H1 (cell line): ENCODE results near the gene MOSMO. TPM values are rescaled to one million over a fixed set of nuclear protein-coding genes. Genes with fewer than 3 reads are reported as not detected.

Experiments used
- CTCF ChIA-PET: fragments of 300-600 bp; sonication (Branson Sonifier 250); formaldehyde crosslinking; loops from one replicate; lab custom pipeline; 2021; ENCODE audit not compliant: partially characterized antibody; lab: Charles Lee
- POLR2A ChIA-PET: fragments of 300-600 bp; sonication (Branson Sonifier 250); formaldehyde crosslinking; loops from one replicate; lab custom pipeline; 2021; ENCODE audit warnings: inconsistent platforms; ENCODE audit not compliant: partially characterized antibody; lab: Charles Lee
- DNase-seq, 2 experiments: peaks; one replicate each; pipeline versions ENCODE4 v3.0.0 to v3.0.0-alpha.2; 2010 to 2022; ENCODE audit warnings: low spot score in 2 of 2, low read depth in 1 of 2, mixed read lengths in 1 of 2
- FAIRE-seq: peaks from 2 replicates; lab custom pipeline; 2011; peaks lifted over from hg19 to GRCh38; lab: Jason Lieb, UNC
- H2AFZ ChIP-seq: 2 replicates; pipeline ENCODE4 v1.8.1; 2012; ENCODE audit warnings: low read length, inconsistent platforms
- H2AK5ac ChIP-seq: 2 replicates; pipeline ENCODE4 v1.6.1; 2013; ENCODE audit warnings: low read depth, low read length
- H2BK120ac ChIP-seq: replicated peaks from 2 replicates; pipeline ENCODE3; 2013; ENCODE audit warnings: low read depth, low read length, inconsistent platforms
- H2BK12ac ChIP-seq: 2 replicates; pipeline ENCODE4 v1.6.1; 2013; ENCODE audit warnings: low read depth, low read length
- H2BK15ac ChIP-seq: 2 replicates; pipeline ENCODE4 v1.6.1; 2013; ENCODE audit warnings: low read length
- H2BK20ac ChIP-seq: 2 replicates; pipeline ENCODE4 v1.6.1; 2013; ENCODE audit warnings: low read length
- H2BK5ac ChIP-seq: 2 replicates; pipeline ENCODE4 v1.6.1; 2013; ENCODE audit warnings: low read depth, low read length
- H3K14ac ChIP-seq: 2 replicates; pipeline ENCODE4 v1.6.1; 2013; ENCODE audit warnings: inconsistent platforms; ENCODE audit not compliant: insufficient read length
- H3K18ac ChIP-seq: 2 replicates; pipeline ENCODE4 v1.6.1; 2013; ENCODE audit warnings: low read length; ENCODE audit errors: extremely low read depth
- H3K23ac ChIP-seq: 2 replicates; pipeline ENCODE4 v1.6.1; 2013; ENCODE audit warnings: inconsistent platforms; ENCODE audit not compliant: insufficient read length
- H3K23me2 ChIP-seq: 2 replicates; pipeline ENCODE4 v1.6.1; 2013; ENCODE audit warnings: low read depth, low read length
- H3K27ac ChIP-seq: 2 replicates; pipeline ENCODE4 v1.6.1; 2011; ENCODE audit warnings: low read depth, low read length, inconsistent platforms
- H3K27me3 ChIP-seq, 4 experiments: replicated peaks in 1 of 4; 1 replicate in 1 of 4; 2 replicates in 3 of 4; pipeline versions ENCODE4 v1.6.1 to v1.8.1; 2011 to 2013; ENCODE audit warnings: low read length in 3 of 4, mild to moderate bottlenecking in 3 of 4, inconsistent platforms in 2 of 4, mixed read lengths in 2 of 4, moderate library complexity in 1 of 4; ENCODE audit not compliant: control insufficient read depth in 3 of 4, insufficient read depth in 3 of 4; ENCODE audit errors: extremely low read depth in 1 of 4
- H3K36me3 ChIP-seq, 4 experiments: 2 replicates each; pipeline versions ENCODE4 v1.6.1 to v1.8.1; 2011 to 2013; ENCODE audit warnings: mild to moderate bottlenecking in 4 of 4, low read length in 3 of 4, moderate library complexity in 2 of 4, control low read depth in 1 of 4, inconsistent platforms in 1 of 4; ENCODE audit not compliant: insufficient read depth in 4 of 4, control insufficient read depth in 2 of 4
- H3K4ac ChIP-seq: replicated peaks from 2 replicates; pipeline ENCODE3; 2013; ENCODE audit warnings: low read length, low read depth, mixed read lengths, inconsistent platforms; ENCODE audit not compliant: insufficient read length
- H3K4me1 ChIP-seq, 4 experiments: replicated peaks in 1 of 4; 1 replicate in 1 of 4; 2 replicates in 3 of 4; pipeline versions ENCODE4 v1.6.1 to v1.8.1; 2011 to 2013; ENCODE audit warnings: low read length in 3 of 4, inconsistent platforms in 2 of 4, mixed read lengths in 1 of 4; ENCODE audit not compliant: insufficient read depth in 4 of 4, control insufficient read depth in 3 of 4
- H3K4me2 ChIP-seq, 2 experiments: 2 replicates each; pipeline versions ENCODE4 v1.6.1 to v1.8.1; 2011 to 2013; ENCODE audit warnings: low read depth in 2 of 2, low read length in 2 of 2, control low read depth in 1 of 2, inconsistent platforms in 1 of 2, mild to moderate bottlenecking in 1 of 2; ENCODE audit not compliant: insufficient read depth in 1 of 2
- H3K4me3 ChIP-seq, 4 experiments: fragments of 200-600, 300-600 bp in 1 of 4; sonication (generic), shearing (Covaris generic), sonication (Bioruptor Twin) in 1 of 4; 2 replicates each; pipeline versions ENCODE4 v1.5.1 to v1.8.1; 2011 to 2016; ENCODE audit warnings: low read length in 4 of 4, low read depth in 3 of 4, control low read depth in 2 of 4, inconsistent platforms in 2 of 4, mild to moderate bottlenecking in 2 of 4, mixed read lengths in 1 of 4, moderate library complexity in 1 of 4; ENCODE audit not compliant: insufficient read depth in 2 of 4; ENCODE audit errors: extremely low read depth in 1 of 4
- H3K56ac ChIP-seq: replicated peaks from 2 replicates; pipeline ENCODE3; 2013; ENCODE audit warnings: low read depth, mild to moderate bottlenecking, mixed read lengths, low read length, inconsistent platforms; ENCODE audit not compliant: insufficient read length
- H3K79me1 ChIP-seq: 2 replicates; pipeline ENCODE4 v1.6.1; 2013; ENCODE audit warnings: low read depth, low read length, control low read depth
- H3K79me2 ChIP-seq, 2 experiments: 2 replicates each; pipeline versions ENCODE4 v1.6.1 to v1.8.1; 2012 to 2013; ENCODE audit warnings: low read length in 2 of 2, mild to moderate bottlenecking in 2 of 2, inconsistent platforms in 1 of 2; ENCODE audit not compliant: insufficient read depth in 2 of 2, control insufficient read depth in 1 of 2
- H3K9ac ChIP-seq, 4 experiments: replicated peaks in 1 of 4; 1 replicate in 1 of 4; 2 replicates in 3 of 4; pipeline versions ENCODE4 v1.6.1 to v1.8.1; 2011 to 2013; ENCODE audit warnings: low read depth in 3 of 4, low read length in 3 of 4, control low read depth in 2 of 4, mild to moderate bottlenecking in 2 of 4, moderate library complexity in 2 of 4, inconsistent platforms in 1 of 4; ENCODE audit errors: extremely low read depth in 1 of 4
- H3K9me3 ChIP-seq, 2 experiments: 2 replicates each; pipeline versions ENCODE4 v1.6.1 to v1.8.1; 2012 to 2013; ENCODE audit warnings: mild to moderate bottlenecking in 2 of 2, moderate library complexity in 2 of 2, control low read depth in 1 of 2, inconsistent platforms in 1 of 2, low read depth in 1 of 2, low read length in 1 of 2, mixed read lengths in 1 of 2; ENCODE audit not compliant: insufficient read depth in 2 of 2
- H4K20me1 ChIP-seq, 2 experiments: replicated peaks in 1 of 2; 2 replicates each; pipeline versions ENCODE3 to v1.8.1; 2011 to 2013; ENCODE audit warnings: inconsistent platforms in 2 of 2, low read length in 2 of 2, mild to moderate bottlenecking in 1 of 2; ENCODE audit not compliant: insufficient read depth in 2 of 2, control insufficient read depth in 1 of 2
- H4K5ac ChIP-seq: 2 replicates; pipeline ENCODE4 v1.6.1; 2013; ENCODE audit warnings: low read length, low read depth, mixed read lengths, inconsistent platforms; ENCODE audit not compliant: insufficient read length
- H4K8ac ChIP-seq: 2 replicates; pipeline ENCODE4 v1.8.0; 2013; ENCODE audit warnings: mild to moderate bottlenecking, moderate library complexity, low read length, inconsistent platforms; ENCODE audit not compliant: insufficient read depth; ENCODE audit errors: extremely low read depth
- H4K91ac ChIP-seq: replicated peaks from 2 replicates; pipeline ENCODE3; 2013; ENCODE audit warnings: low read length, mixed read lengths, inconsistent platforms; ENCODE audit not compliant: insufficient read length
- CEBPB ChIP-seq: IDR thresholded peaks from 2 replicates; pipeline ENCODE4 v1.6.1; 2012; ENCODE audit warnings: low read depth, low read length
- EGR1 ChIP-seq: IDR thresholded peaks from 2 replicates; pipeline ENCODE4 v1.6.1; 2011; ENCODE audit warnings: low read depth, low read length, borderline replicate concordance
- GABPA ChIP-seq: IDR thresholded peaks from 2 replicates; pipeline ENCODE4 v1.6.1; 2011; ENCODE audit warnings: mild to moderate bottlenecking, low read length, moderate library complexity, borderline replicate concordance; ENCODE audit not compliant: insufficient read depth
- HDAC6 ChIP-seq: IDR thresholded peaks from one replicate; pipeline ENCODE4 v1.7.1; 2012; ENCODE audit warnings: low read depth, mild to moderate bottlenecking, inconsistent platforms, low read length, moderate library complexity
- KDM1A ChIP-seq: fragments of 200-600, 300-600 bp; sonication (generic); IDR thresholded peaks from 2 replicates; pipeline ENCODE4 v1.7.1; 2016; ENCODE audit warnings: mild to moderate bottlenecking, low read length, borderline replicate concordance
- SIN3A ChIP-seq, 2 experiments: IDR thresholded peaks in 1 of 2; conservative IDR thresholded peaks in 1 of 2; 2 replicates each; pipeline ENCODE4 v1.6.1; 2011 to 2012; ENCODE audit warnings: low read length in 2 of 2, improper control_type of control experiment in 1 of 2, low read depth in 1 of 2, mild to moderate bottlenecking in 1 of 2
- SIRT6 ChIP-seq: IDR thresholded peaks from one replicate; pipeline ENCODE4 v1.7.1; 2012; ENCODE audit warnings: low read length, inconsistent platforms
- SRF ChIP-seq: IDR thresholded peaks from 2 replicates; pipeline ENCODE4 v1.6.1; 2011; ENCODE audit warnings: mild to moderate bottlenecking, low read depth, low read length, moderate library complexity
- TCF12 ChIP-seq: IDR thresholded peaks from 2 replicates; pipeline ENCODE4 v1.6.1; 2011; ENCODE audit warnings: low read depth, mild to moderate bottlenecking, low read length
- WGBS, 2 experiments: shearing (Covaris generic) in 1 of 2; methylation state at CpG; one replicate each; pipeline versions ENCODE4 v1.1.6 to v1.1.7; 2013 to 2015; ENCODE audit warnings: low lambda C conversion rate in 2 of 2, mixed read lengths in 2 of 2, inconsistent platforms in 1 of 2, low coverage in 1 of 2, missing lambda C conversion rate in 1 of 2; ENCODE audit not compliant: insufficient replicate concordance in 2 of 2, insufficient coverage in 1 of 2, insufficient read length in 1 of 2; ENCODE audit errors: extremely low coverage in 1 of 2, missing lambda C conversion rate in 1 of 2; 5-methylcytosine and 5-hydroxymethylcytosine counted together
- long read RNA-seq, 2 experiments: library from RNA in 1 of 2; library from capped mRNA in 1 of 2; stranded (forward); transcript quantifications; one replicate each; pipeline ENCODE4 v2.0.0, GENCODE V29; 2021; ENCODE audit warnings: inconsistent platforms in 1 of 2
- polyA minus RNA-seq, 3 experiments: library from RNA; depleted of rRNA, polyadenylated mRNA; stranded (reverse); fragments of >200 nt; gene quantifications; 1 replicate in 2 of 3; 2 replicates in 1 of 3; pipeline ENCODE4 v1.2.3, GENCODE V29; 2011
- polyA plus RNA-seq, 7 experiments: library from polyadenylated mRNA; depleted of rRNA in 3 of 7; stranded (reverse) in 5 of 7; unstranded in 2 of 7; fragments of >200 nt in 5 of 7; fragments of 200-250 nt in 2 of 7; gene quantifications; 1 replicate in 5 of 7; 2 replicates in 1 of 7; 4 replicates in 1 of 7; pipeline versions ENCODE4 v1.2.1 to v1.2.3, GENCODE V29; 2011 to 2013; ENCODE audit warnings: missing spikeins in 2 of 7, mixed read lengths in 2 of 7
- total RNA-seq: library from RNA; stranded (reverse); fragmentation: NEBNext Ultra II Directional; extraction: Animal tissue kit (Norgen Biotek cat#: 25700); gene quantifications from 2 replicates; pipeline ENCODE4 v1.2.1, GENCODE V29; 2021

MOSMO gene
- total RNA-seq, result 13.1 and 14.8 TPM in 2 replicates
- polyA plus RNA-seq (2011; rRNA removed), result 7.8 and 8.6 TPM in 2 replicates
- polyA plus RNA-seq (2011; cell fraction: cytosol; rRNA removed), result 8.3 TPM
- 9.6 TPM for polyA plus RNA-seq (2011; cell fraction: nucleus; rRNA removed)
- polyA plus RNA-seq (2012, experiment 1 of 2), result 8.5 to 14.4 TPM (median 11.8 TPM) in 4 replicates
- 4.4 TPM for polyA plus RNA-seq (2012, experiment 2 of 2)
- polyA plus RNA-seq (2013, experiment 1 of 2), result 11.7 TPM
- 13.9 TPM for polyA plus RNA-seq (2013, experiment 2 of 2)
- polyA minus RNA-seq (2011; rRNA and poly(A)+ RNA removed), result 9.6 and 12.2 TPM in 2 replicates
- 9.3 TPM for polyA minus RNA-seq (2011; cell fraction: cytosol; rRNA and poly(A)+ RNA removed)
- 17.6 TPM for polyA minus RNA-seq (2011; cell fraction: nucleus; rRNA and poly(A)+ RNA removed)
- long read RNA-seq, experiment 1, full-length matches to known transcripts, result 4 of 27 reads
- long read RNA-seq, experiment 1, partial matches to known transcripts, result 1 of 27 reads
- long read RNA-seq, experiment 1, other reads (novel, unspliced or antisense), result 22 of 27 reads
- long read RNA-seq, experiment 2, full-length matches to known transcripts, result 2 of 3 reads
- long read RNA-seq, experiment 2, partial matches to known transcripts, result 0 of 3 reads
- long read RNA-seq, experiment 2, other reads (novel, unspliced or antisense), result 1 of 3 reads

- ChIA-PET POLR2A (interaction anchor here (0.7 to 2.7 kb wide), 9 partner anchors 13 to 290 kb away, joined by 3 to 8 read pairs (median 3); no protein-coding TSS in a partner anchor), CTCF (interaction anchor here (0.8 to 19.4 kb wide), 7 partner anchors 9 to 180 kb away, joined by 3 to 247 read pairs (median 7); no protein-coding TSS in a partner anchor)
- Histone ChIP-seq H3K4me2 (peak within 1 kb of the TSS; percentile 85 to 95), H2BK5ac (no peak within 1 kb of the TSS), H3K23ac (no peak within 1 kb of the TSS), H4K5ac (no peak within 1 kb of the TSS), H3K9me3 (no peaks in the 10 kb centered on the region), H3K23me2 (peaks cover 8% of the 10 kb centered on the region; the same call in 1 of the 2 replicates), H2AK5ac (no peak within 1 kb of the TSS), H2BK20ac (no peak within 1 kb of the TSS), H3K36me3 (no peaks in the 10 kb centered on the region), H4K20me1 (peaks cover 3 to 4% of the 10 kb centered on the region in 2 experiments), H3K14ac (no peak within 1 kb of the TSS), H3K27ac (no peak within 1 kb of the TSS; the same call in 1 of the 2 replicates), H3K27me3 (0 out of 7 replicates have a peak, but pooled peaks cover 0 to 2% (median under 1%) of the 10 kb centered on the region in 4 experiments), H3K79me1 (peaks cover 2% of the 10 kb centered on the region; the same call in 1 of the 2 replicates), H3K79me2 (peaks cover 0 to 24% of the 10 kb centered on the region in 2 experiments; a peak in 2 of 4 replicates), H3K56ac (no peak within 1 kb of the TSS), H2AFZ (peak within 1 kb of the TSS; percentile 84), H2BK12ac (no peak within 1 kb of the TSS), H3K18ac (no peak within 1 kb of the TSS), H4K91ac (no peak within 1 kb of the TSS), H3K4me3 (peak within 1 kb of the TSS; percentile 79 to 100 (median 88)), H3K4ac (no peak within 1 kb of the TSS), H2BK120ac (no peak within 1 kb of the TSS), H4K8ac (peak within 1 kb of the TSS; percentile 85; the same call in 1 of the 2 replicates), H3K9ac (peak within 1 kb of the TSS; percentile 20 to 80 (median 42); a peak in 6 of 7 replicates), H2BK15ac (no peak within 1 kb of the TSS), H3K4me1 (peaks cover 0 to 6% (median 1%) of the 10 kb centered on the region in 4 experiments; a peak in 1 of 7 replicates)
- no peak for FAIRE-seq
- 1% methylated on average over 33 of the region's 78 CpGs; no CpG with 5 or more reads in 1 of the 2 experiments for WGBS, 2 experiments
- peak in 1 of 2 experiments; percentile 78 for DNase-seq
- TF ChIP-seq SRF (no peak), KDM1A (no peak), SIRT6 (no peak), CEBPB (no peak), SIN3A (conservative IDR thresholded peaks at IDR 0.05 in 1 of 2, IDR thresholded peaks at IDR 0.05 in 1 of 2; ENCODE audit: low read depth in 1 of 2, low read length in 2 of 2) (peak; percentile 71 to 87; a peak in 3 of 4 replicates), GABPA (peak; percentile 87; the same call in 1 of the 2 replicates), TCF12 (no peak), EGR1 (no peak), HDAC6 (no peak)
Observed at GRCh38 chr16:22007509-22008214, at the start of gene MOSMO. Gene MOSMO (plus strand): TSS chr16:22008111. CDS start chr16:22008302, 191 bp downstream.
